K562 (cell line): ENCODE results near the gene COPG2. TPM values are rescaled to one million over a fixed set of nuclear protein-coding genes. Genes with fewer than 3 reads are reported as not detected.

ENCODE experiments used
- ATAC-seq: fragments of 200-7000 bp; cut with Tn5 transposase; 3 replicates; pipeline ENCODE4 v1.9.1; 2020; ENCODE audit warnings: moderate library complexity
- BruUV-seq: library from RNA; stranded (reverse); fragments of 400-500 nt; replicated peaks from 2 replicates; lab custom pipeline; 2021; lab: Mats Ljungman, UMichigan
- CTCF ChIA-PET: fragments of 300-600 bp; formaldehyde crosslinking; extraction: SDS; loops from one replicate; lab custom pipeline; 2021; ENCODE audit warnings: low intra/inter-chr PET ratio; lab: Yijun Ruan, JAX
- POLR2A ChIA-PET: fragments of 300-600, 350-650 bp; sonication (Branson Sonifier 250); formaldehyde crosslinking; extraction: SDS; loops from one replicate; lab custom pipeline; 2021; ENCODE audit warnings: antibody characterized with exemption, inconsistent platforms; lab: Yijun Ruan, JAX
- DNase-seq, 4 experiments: peaks; one replicate each; pipeline versions ENCODE4 v3.0.0 to v3.0.0-alpha.2; 2011 to 2018; ENCODE audit warnings: low spot score in 3 of 4, mixed read lengths in 3 of 4; ENCODE audit errors: extremely low read depth in 1 of 4
- FAIRE-seq: peaks from 2 replicates; lab custom pipeline; 2011; peaks lifted over from hg19 to GRCh38; lab: Jason Lieb, UNC
- H2AFZ ChIP-seq: 2 replicates; pipeline ENCODE4 v1.6.0; 2011; ENCODE audit warnings: low read depth, low read length, control low read depth, inconsistent platforms
- H3K27ac ChIP-seq: fragments of 200-600 bp; 3 replicates; pipeline ENCODE4 v1.8.0; 2011; ENCODE audit warnings: low read depth, mild to moderate bottlenecking, control low read depth, inconsistent platforms, low read length, moderate library complexity, mixed read lengths; ENCODE audit errors: extremely low read depth
- H3K27me3 ChIP-seq, 2 experiments: fragments of 300-600 bp in 1 of 2; 2 replicates in 1 of 2; 3 replicates in 1 of 2; pipeline versions ENCODE4 v1.6.0 to v1.8.0; 2011; ENCODE audit warnings: inconsistent platforms in 2 of 2, low read length in 2 of 2, mild to moderate bottlenecking in 1 of 2, mixed read lengths in 1 of 2, moderate library complexity in 1 of 2; ENCODE audit not compliant: control insufficient read depth in 2 of 2, insufficient read depth in 2 of 2
- H3K36me3 ChIP-seq: fragments of 300-600 bp; 3 replicates; pipeline ENCODE4 v1.8.0; 2011; ENCODE audit warnings: mild to moderate bottlenecking, low read length, inconsistent platforms; ENCODE audit not compliant: control insufficient read depth, insufficient read depth
- H3K4me1 ChIP-seq, 2 experiments: fragments of 200-600 bp in 1 of 2; replicated peaks in 1 of 2; 2 replicates in 1 of 2; 3 replicates in 1 of 2; pipeline versions ENCODE4 v1.5.1 to v1.8.0; 2011; ENCODE audit warnings: inconsistent platforms in 2 of 2, low read length in 2 of 2, mild to moderate bottlenecking in 1 of 2, mixed read lengths in 1 of 2, moderate library complexity in 1 of 2; ENCODE audit not compliant: control insufficient read depth in 2 of 2, insufficient read depth in 2 of 2
- H3K4me2 ChIP-seq: 2 replicates; pipeline ENCODE4 v1.6.1; 2011; ENCODE audit warnings: low read length, control low read depth, inconsistent platforms, mixed read lengths; ENCODE audit not compliant: insufficient read depth
- H3K4me3 ChIP-seq: fragments of 200-600 bp; sonication (generic), shearing (Covaris generic); 2 replicates; pipeline ENCODE4 v1.5.1; 2016; ENCODE audit warnings: control low read depth, inconsistent platforms
- H3K79me2 ChIP-seq: fragments of 200-600 bp; 3 replicates; pipeline ENCODE4 v1.8.0; 2011; ENCODE audit warnings: low read length, inconsistent platforms; ENCODE audit not compliant: control insufficient read depth, insufficient read depth
- H3K9ac ChIP-seq, 2 experiments: 2 replicates each; pipeline versions ENCODE4 v1.6.0 to v1.6.1; 2011; ENCODE audit warnings: low read depth in 2 of 2, low read length in 2 of 2, control low read depth in 1 of 2, inconsistent platforms in 1 of 2, mild to moderate bottlenecking in 1 of 2, mixed read lengths in 1 of 2; ENCODE audit not compliant: insufficient read depth in 1 of 2
- H3K9me1 ChIP-seq: one replicate; pipeline ENCODE4 v1.6.0; 2011; ENCODE audit warnings: inconsistent platforms, mild to moderate bottlenecking, low read length, moderate library complexity; ENCODE audit not compliant: control insufficient read depth, insufficient read depth
- H3K9me3 ChIP-seq: replicated peaks from 2 replicates; pipeline ENCODE4 v1.5.1; 2011; ENCODE audit warnings: low read depth, low read length, inconsistent platforms; ENCODE audit not compliant: control insufficient read depth, insufficient read depth
- H4K20me1 ChIP-seq: replicated peaks from 2 replicates; pipeline ENCODE4 v1.6.1; 2011; ENCODE audit warnings: low read length, inconsistent platforms, mixed read lengths; ENCODE audit not compliant: control insufficient read depth, insufficient read depth
- ARHGAP35 ChIP-seq: fragments of 450-650 bp; IDR thresholded peaks from 2 replicates; pipeline ENCODE4 v1.6.1; 2018; ENCODE audit not compliant: partially characterized antibody
- JUND ChIP-seq, 2 experiments: IDR thresholded peaks; 2 replicates in 1 of 2; 3 replicates in 1 of 2; pipeline ENCODE4 v1.6.1; 2011; ENCODE audit warnings: borderline replicate concordance in 2 of 2, low read depth in 2 of 2, low read length in 2 of 2, improper control_type of control experiment in 1 of 2, missing biosample characterization in 1 of 2, missing genetic modification characterization in 1 of 2, missing genetic modification reagents in 1 of 2
- PTTG1 ChIP-seq: fragments of 450-650 bp; IDR thresholded peaks from 2 replicates; pipeline ENCODE4 v1.6.1; 2016; ENCODE audit warnings: low read depth, mild to moderate bottlenecking, missing genetic modification characterization, missing compliant biosample characterization
- SMAD4 ChIP-seq: fragments of 250-450 bp; sonication (Bioruptor Pico); conservative IDR thresholded peaks from 2 replicates; pipeline ENCODE4 v1.8.0; 2021; ENCODE audit warnings: inconsistent platforms, mild to moderate bottlenecking, moderate library complexity
- TEAD1 ChIP-seq, 2 experiments: fragments of 450-650 bp in 1 of 2; sonication (generic) in 1 of 2; formaldehyde crosslinking; IDR thresholded peaks; 2 replicates each; pipeline versions ENCODE4 v1.4.0 to v1.8.0; 2020 to 2022; ENCODE audit warnings: mild to moderate bottlenecking in 2 of 2, missing genetic modification reagents in 1 of 2
- THRB ChIP-seq: fragments of 450-650 bp; formaldehyde crosslinking; conservative IDR thresholded peaks from 2 replicates; pipeline ENCODE4 v1.4.0; 2022; ENCODE audit warnings: mild to moderate bottlenecking, missing genetic modification characterization
- ZC3H11A ChIP-seq: IDR thresholded peaks from 2 replicates; pipeline ENCODE4 v1.6.1; 2012; ENCODE audit warnings: low read depth, low read length, improper control_type of control experiment
- ZNF134 ChIP-seq: fragments of 250-450 bp; sonication (Bioruptor Pico); conservative IDR thresholded peaks from 2 replicates; pipeline ENCODE4 v1.4.0; 2020
- ZNF507 ChIP-seq: conservative IDR thresholded peaks from 2 replicates; pipeline ENCODE4 v1.6.1; 2017; ENCODE audit warnings: missing genetic modification characterization, missing compliant biosample characterization
- WGBS: fragments of 100-300 bp; shearing (Covaris generic); methylation state at CpG from one replicate; pipeline ENCODE4 v1.1.6; 2016; ENCODE audit warnings: low coverage, mixed read lengths; ENCODE audit not compliant: insufficient coverage; ENCODE audit errors: missing lambda C conversion rate; 5-methylcytosine and 5-hydroxymethylcytosine counted together
- in situ Hi-C: fragments of 300-500 bp; cut with MboI; formaldehyde crosslinking; loops from 4 replicates; pipeline ENCODE4 v1.15.0; 2018; ENCODE audit warnings: inconsistent platforms, mixed read lengths
- intact Hi-C: fragments of 100-400 bp; cut with micrococcal nuclease; formaldehyde crosslinking; loops from 2 replicates; pipeline ENCODE4 v1.14.2; 2022
- polyA plus RNA-seq, 8 experiments: library from polyadenylated mRNA; depleted of rRNA in 4 of 8; stranded (reverse) in 5 of 8; unstranded in 3 of 8; fragments of >200 nt; fragmentation: Nextera tagmentation in 2 of 8; fragmentation: Illumina TruSeq in 1 of 8; extraction: Ambion mirVana in 2 of 8; extraction: Trizol in 1 of 8; gene quantifications; 2 replicates each; pipeline versions ENCODE4 v1.2.1 to v1.2.3, GENCODE V29; 2011 to 2014; ENCODE audit warnings: inconsistent platforms in 1 of 8, missing spikeins in 1 of 8
- total RNA-seq, 7 experiments: library from RNA; depleted of rRNA in 6 of 7; stranded (reverse); fragments of >200 nt in 6 of 7; fragmentation: Illumina TruSeq in 2 of 7; extraction: Trizol in 2 of 7; gene quantifications; 2 replicates each; pipeline versions ENCODE4 v1.2.1 to v1.2.3, GENCODE V29; 2011 to 2021; ENCODE audit warnings: low replicate concordance in 1 of 7
- TF ChIP-seq, protein P1 (sequence below): IDR thresholded peaks from 3 replicates; pipeline ENCODE4 v1.6.1; 2011; ENCODE audit warnings: borderline replicate concordance, mild to moderate bottlenecking, moderate library complexity; ENCODE audit not compliant: insufficient read length; ENCODE audit errors: extremely low read depth
- TF ChIP-seq, protein P2 (sequence below): fragments of 250-450 bp; sonication (Bioruptor Pico); IDR thresholded peaks from 2 replicates; pipeline ENCODE4 v1.6.1; 2021; ENCODE audit warnings: mild to moderate bottlenecking

Gene COPG2
- total and polyA plus RNA-seq, 9 of the 15 experiments (the other 6 are each of a cell fraction or from before 2014, with no cell fraction given), result 6.6 to 104 (median 32.5) TPM

GRCh38 chr7:130598056-130598455 lies 70.5 kb downstream of the COPG2 start:
- Histone ChIP-seq H3K4me2 (no peak overlapping the region), H3K36me3 (no peaks in the 10 kb centered on the region), H3K9ac (no peak overlapping the region), H3K4me1 (no peaks in the 10 kb centered on the region), H3K27ac (no peak overlapping the region), H3K4me3 (no peak overlapping the region), H3K9me3 (no peaks in the 10 kb centered on the region), H3K27me3 (no peaks in the 10 kb centered on the region), H3K9me1 (no peaks in the 10 kb centered on the region), H3K79me2 (no peaks in the 10 kb centered on the region), H4K20me1 (no peaks in the 10 kb centered on the region), H2AFZ (no peak overlapping the region)
- WGBS, result 86% methylated on average over 3 of the region's 3 CpGs
- ChIA-PET CTCF (no interaction called here), POLR2A (interaction anchor here (0.6 kb wide), 1 partner anchor 45 kb away, joined by 4 read pairs; no protein-coding TSS in a partner anchor)
- BruUV-seq, result no TSS peak
- in situ Hi-C loops (no loop called here), intact Hi-C loops (no loop called here)
- TF ChIP-seq ZC3H11A (no peak), SMAD4 (no peak), JUND (IDR thresholded peaks at IDR 0.05; ENCODE audit: borderline replicate concordance, low read depth, low read length) (no peak), JUND (tag; IDR thresholded peaks at IDR 0.05; ENCODE audit: borderline replicate concordance, low read depth, low read length) (no peak), THRB (CRISPR knock-in tag) (no peak), ZNF507 (tag) (no peak), ZNF134 (CRISPR knock-in tag) (no peak), PTTG1 (no peak), TEAD1 (CRISPR knock-in tag; IDR thresholded peaks at IDR 0.05) (no peak), ARHGAP35 (no peak)
- TF ChIP-seq, protein P1, sequence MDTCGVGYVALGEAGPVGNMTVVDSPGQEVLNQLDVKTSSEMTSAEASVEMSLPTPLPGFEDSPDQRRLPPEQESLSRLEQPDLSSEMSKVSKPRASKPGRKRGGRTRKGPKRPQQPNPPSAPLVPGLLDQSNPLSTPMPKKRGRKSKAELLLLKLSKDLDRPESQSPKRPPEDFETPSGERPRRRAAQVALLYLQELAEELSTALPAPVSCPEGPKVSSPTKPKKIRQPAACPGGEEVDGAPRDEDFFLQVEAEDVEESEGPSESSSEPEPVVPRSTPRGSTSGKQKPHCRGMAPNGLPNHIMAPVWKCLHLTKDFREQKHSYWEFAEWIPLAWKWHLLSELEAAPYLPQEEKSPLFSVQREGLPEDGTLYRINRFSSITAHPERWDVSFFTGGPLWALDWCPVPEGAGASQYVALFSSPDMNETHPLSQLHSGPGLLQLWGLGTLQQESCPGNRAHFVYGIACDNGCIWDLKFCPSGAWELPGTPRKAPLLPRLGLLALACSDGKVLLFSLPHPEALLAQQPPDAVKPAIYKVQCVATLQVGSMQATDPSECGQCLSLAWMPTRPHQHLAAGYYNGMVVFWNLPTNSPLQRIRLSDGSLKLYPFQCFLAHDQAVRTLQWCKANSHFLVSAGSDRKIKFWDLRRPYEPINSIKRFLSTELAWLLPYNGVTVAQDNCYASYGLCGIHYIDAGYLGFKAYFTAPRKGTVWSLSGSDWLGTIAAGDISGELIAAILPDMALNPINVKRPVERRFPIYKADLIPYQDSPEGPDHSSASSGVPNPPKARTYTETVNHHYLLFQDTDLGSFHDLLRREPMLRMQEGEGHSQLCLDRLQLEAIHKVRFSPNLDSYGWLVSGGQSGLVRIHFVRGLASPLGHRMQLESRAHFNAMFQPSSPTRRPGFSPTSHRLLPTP, result no peak
- TF ChIP-seq, protein P2, sequence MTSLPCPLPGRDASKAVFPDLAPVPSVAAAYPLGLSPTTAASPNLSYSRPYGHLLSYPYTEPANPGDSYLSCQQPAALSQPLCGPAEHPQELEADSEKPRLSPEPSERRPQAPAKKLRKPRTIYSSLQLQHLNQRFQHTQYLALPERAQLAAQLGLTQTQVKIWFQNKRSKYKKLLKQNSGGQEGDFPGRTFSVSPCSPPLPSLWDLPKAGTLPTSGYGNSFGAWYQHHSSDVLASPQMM (CRISPR knock-in tag), result no peak
- ATAC-seq (no peak), FAIRE-seq (no peak), DNase-seq (no peak)
